GM21576 (cell line): Measurements from ENCODE around the gene LUZP1.
"Not testable (repeated sequence)": the region's sequence is repeated elsewhere in the genome, so short reads cannot be mapped to it uniquely, and the experiment has no call there.

ENCODE experiments used
- ATAC-seq: cut with Tn5 transposase; IDR thresholded peaks from one replicate; pipeline ENCODE4 v1.9.1; 2021; ENCODE audit warnings: mild to moderate bottlenecking, moderate library complexity; ENCODE audit not compliant: unreplicated experiment

LUZP1 gene

GRCh38 chr1:23168445-23169194, at the start of gene LUZP1:
LUZP1 (minus strand) TSS chr1:23168856.
- ATAC-seq, result no peak

DNA sequence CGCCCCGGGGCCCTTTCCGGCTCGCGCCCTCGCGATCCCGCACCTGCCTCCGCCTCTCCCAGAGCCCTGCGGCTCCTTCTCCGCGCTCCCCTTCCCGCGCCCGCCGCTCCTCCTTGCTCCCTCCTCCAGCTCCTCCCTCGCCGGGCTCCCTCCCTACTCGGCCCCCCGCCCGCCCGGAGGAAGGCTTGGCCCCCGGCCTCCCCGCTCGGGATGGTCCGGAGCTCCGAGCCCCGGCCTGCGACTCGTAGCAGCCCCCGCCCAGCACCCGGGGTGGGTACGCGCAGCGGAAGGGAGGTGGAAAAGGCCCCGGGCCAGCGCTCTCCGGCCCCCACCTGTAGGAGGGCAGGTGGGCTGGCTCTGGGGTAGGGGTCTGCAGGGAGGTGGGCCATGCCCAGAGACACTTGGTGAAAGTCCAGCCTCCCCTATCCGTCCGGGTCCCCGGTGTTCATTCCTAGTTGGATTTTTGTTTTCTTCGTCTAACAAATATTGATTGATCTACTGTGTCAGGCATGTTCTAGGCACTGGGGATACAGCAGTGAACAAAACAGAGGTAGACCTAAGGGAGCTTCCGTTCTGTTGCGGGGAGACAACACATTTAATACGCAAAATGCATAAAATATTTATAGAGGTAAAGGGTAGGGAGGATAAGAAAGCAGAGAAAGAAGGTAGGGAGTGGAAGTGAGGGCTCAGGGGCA, 48.9 kb upstream of the LUZP1 start, which contains the start of gene HTR1D:
HTR1D (minus strand) TSS at position 82 of the 695 bp plus-strand sequence. CDS start 23,283 bp downstream, outside the sequence.
- no peak for ATAC-seq

DNA sequence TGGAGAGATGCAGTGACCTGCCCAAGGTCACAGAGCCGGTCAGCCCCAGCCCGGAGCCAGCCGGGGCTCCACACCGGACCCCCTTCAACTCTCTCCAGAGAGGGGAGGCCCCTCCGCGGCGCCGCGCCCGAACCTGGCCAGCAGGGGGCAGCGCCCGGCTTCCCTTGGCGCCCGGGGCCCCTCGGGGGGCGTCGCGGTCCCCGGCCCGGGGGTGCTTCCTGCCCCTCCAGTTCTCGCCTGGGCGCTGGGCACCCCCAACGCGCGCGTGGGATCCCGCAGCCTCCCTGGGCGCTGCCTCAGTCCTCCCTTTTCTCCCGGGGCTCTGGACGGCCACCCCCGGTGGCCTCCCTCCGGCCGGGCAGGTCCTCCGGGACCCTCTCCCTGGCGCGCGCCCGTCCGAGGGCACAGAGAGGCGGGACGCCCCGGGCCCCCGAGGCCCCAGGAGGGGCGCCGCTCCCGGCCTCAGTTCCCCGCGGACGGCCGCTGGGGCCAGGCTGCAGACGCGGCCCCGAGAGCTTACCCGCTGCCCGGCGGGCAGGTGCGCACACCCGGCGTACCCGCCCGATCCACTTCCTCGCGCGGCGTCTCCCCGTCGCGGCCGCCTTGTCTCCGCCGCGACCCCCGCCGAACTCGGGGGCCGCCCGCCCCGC, 48.2 kb upstream of the LUZP1 start:
- no peak for ATAC-seq

- ATAC-seq, result no peak
Observed at GRCh38 chr1:23215751-23216449, 47.2 kb upstream of the LUZP1 start.

- ATAC-seq, result no peak
Observed at GRCh38 chr1:23215291-23215690, 46.6 kb upstream of the LUZP1 start.

DNA sequence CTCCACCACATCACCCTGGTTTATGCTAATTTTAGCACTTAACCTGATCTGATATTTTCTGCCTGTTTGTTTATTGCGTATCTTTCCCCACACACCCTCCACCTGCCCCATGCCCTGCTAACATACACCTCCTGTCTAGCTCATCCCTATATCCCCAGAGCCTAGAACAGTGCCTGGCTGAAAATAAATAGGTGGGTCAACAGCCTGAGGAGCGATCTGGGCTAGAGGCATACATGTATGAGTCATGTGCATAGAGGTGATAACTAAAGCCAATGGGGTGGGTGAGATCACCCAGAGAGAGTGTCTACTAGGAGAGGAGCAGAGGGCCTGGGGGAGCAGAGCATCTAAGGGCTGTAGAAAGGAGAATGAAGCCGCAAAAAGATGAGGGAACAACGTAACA, 46.0 kb upstream of the LUZP1 start:
- ATAC-seq, result no peak

GRCh38 chr1:23211955-23212354, 43.3 kb upstream of the LUZP1 start:
- ATAC-seq, result no peak

DNA sequence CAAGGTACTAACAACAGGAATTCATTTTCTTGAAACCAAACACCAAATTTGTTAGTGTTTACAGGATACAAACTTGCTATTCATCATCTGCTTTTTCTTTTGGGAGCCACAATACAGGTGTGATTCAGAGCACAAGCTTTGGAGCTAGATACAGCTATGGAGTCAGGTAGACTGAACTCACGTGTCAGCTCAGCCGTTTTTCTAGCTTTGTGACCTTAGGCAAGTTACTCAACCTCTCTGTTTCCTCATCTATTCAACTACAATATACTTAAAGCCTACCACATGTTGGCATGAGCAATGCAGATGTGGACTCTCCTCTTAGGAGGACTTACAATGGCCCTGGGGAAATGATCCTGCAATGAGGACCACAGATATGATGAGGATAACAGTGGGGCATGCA, 42.3 kb upstream of the LUZP1 start:
- no peak for ATAC-seq

- no peak for ATAC-seq
Observed at GRCh38 chr1:23210351-23210785, 41.7 kb upstream of the LUZP1 start.

- ATAC-seq, result no peak
Observed at GRCh38 chr1:23209770-23210169, 41.1 kb upstream of the LUZP1 start.

GRCh38 chr1:23208527-23208926, 39.9 kb upstream of the LUZP1 start:
- no peak for ATAC-seq

GRCh38 chr1:23207733-23208132, 39.1 kb upstream of the LUZP1 start:
- not testable (repeated sequence) for ATAC-seq

GRCh38 chr1:23202263-23202749, 33.6 kb upstream of the LUZP1 start:
- ATAC-seq, result no peak

DNA sequence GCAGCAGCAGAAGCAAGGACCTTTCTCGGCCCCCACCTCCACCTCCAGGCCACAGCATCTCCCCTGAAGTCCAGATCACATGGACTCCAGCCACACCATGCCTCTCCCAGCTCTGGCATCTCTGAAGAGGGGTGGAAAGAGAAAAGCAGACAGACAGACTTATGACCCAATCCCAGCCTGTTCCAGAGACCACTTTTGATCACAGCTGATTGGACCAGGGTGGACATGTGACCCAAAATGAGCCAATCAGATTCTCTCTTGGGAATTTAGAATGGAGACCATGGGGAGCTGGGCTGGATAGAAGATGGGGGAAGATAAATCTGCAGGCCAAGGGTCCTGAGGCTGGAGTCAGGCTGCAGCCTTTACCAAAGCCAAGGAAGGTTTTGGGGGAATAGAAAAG, 32.2 kb upstream of the LUZP1 start:
- no peak for ATAC-seq

DNA sequence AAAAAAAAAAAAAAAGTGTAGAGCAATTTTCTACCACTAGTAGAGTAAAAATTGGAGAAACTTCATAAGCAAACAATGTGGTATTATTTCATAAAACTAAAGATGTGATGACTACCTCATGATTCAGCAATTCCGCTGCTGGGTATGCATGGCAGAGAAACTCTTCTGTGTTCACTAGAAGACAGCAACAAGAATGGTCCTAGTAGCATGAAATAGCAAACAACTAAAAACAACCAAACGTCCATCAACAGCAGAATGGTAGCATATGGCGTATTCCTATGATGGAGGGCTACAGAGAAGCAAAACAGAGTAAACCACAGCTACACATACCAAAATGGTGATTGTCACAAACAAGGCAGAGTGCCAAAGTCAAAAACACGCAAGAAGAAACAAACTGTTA, 29.7 kb upstream of the LUZP1 start:
- no peak for ATAC-seq

DNA sequence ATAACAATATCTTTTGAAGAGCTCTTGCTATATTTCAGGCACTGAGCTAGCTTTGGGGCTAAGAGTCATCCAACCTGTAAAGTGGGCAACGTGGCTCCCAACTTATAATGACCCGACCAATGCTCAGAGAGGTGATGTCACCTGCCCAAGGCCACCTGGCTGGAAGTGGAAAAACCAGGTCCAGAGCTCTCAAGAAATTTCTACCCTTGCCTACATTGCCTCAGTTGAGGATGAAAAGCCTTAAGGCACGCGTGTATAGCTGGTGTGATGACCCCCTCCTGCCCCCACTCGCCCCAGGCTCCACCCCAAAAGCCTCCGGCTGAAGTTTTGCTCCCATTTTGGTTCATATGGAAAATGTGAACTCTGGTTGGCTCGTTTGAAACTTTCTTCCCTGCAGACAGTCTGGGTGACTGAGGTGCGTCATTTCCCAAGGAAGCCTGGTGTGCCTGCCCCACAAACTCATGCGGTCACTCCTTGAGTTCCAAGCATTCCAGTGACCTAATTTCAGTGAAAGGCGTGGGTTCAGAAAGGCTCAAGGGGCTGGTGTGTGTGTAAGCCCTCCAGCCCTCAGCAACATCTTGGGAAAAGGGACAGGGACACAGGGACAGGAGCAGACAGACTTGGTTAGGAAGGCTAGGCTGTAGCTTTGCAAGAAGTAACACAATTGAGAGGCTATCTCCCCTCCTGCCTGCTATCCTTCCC, 28.1 kb upstream of the LUZP1 start:
- ATAC-seq, result no peak

GRCh38 chr1:23194119-23194984, 25.7 kb upstream of the LUZP1 start:
- ATAC-seq, result no peak

GRCh38 chr1:23193391-23194118, 24.9 kb upstream of the LUZP1 start:
- ATAC-seq, result no peak

GRCh38 chr1:23191199-23191598, 22.5 kb upstream of the LUZP1 start:
- ATAC-seq, result no peak
